Fibroblast of lung (primary cell): Measurements from ENCODE around the gene DHRS2. TPM values are rescaled to one million over a fixed set of nuclear protein-coding genes. Genes with fewer than 3 reads are reported as not detected.

Source experiments
- DNase-seq, 2 donors: peaks; one replicate each; pipeline versions ENCODE4 v3.0.0 to v3.0.0-alpha.2; 2010; ENCODE audit warnings: low read depth in 2 of 2
- H2AFZ ChIP-seq: 2 replicates; pipeline ENCODE4 v1.5.1; 2012; ENCODE audit warnings: low read length, control low read depth, inconsistent platforms
- H3K27ac ChIP-seq: 2 replicates; pipeline ENCODE4 v1.5.1; 2011; ENCODE audit warnings: low read length, control low read depth; ENCODE audit not compliant: insufficient read depth
- H3K27me3 ChIP-seq: 2 replicates; pipeline ENCODE4 v1.5.1; 2011; ENCODE audit warnings: mild to moderate bottlenecking, low read length; ENCODE audit not compliant: control insufficient read depth, insufficient read depth
- H3K36me3 ChIP-seq: 2 replicates; pipeline ENCODE4 v1.5.1; 2011; ENCODE audit warnings: low read length; ENCODE audit not compliant: control insufficient read depth, insufficient read depth
- H3K4me1 ChIP-seq: 2 replicates; pipeline ENCODE4 v1.5.1; 2011; ENCODE audit warnings: low read length; ENCODE audit not compliant: control insufficient read depth, insufficient read depth; ENCODE audit errors: extremely low read depth
- H3K4me2 ChIP-seq: 2 replicates; pipeline ENCODE4 v1.5.1; 2011; ENCODE audit warnings: low read length, control low read depth; ENCODE audit not compliant: insufficient read depth; ENCODE audit errors: extremely low read depth
- H3K4me3 ChIP-seq, 4 experiments: fragments of 200-600 bp in 1 of 4; sonication (generic) in 1 of 4; replicated peaks in 1 of 4; 2 replicates each; pipeline ENCODE4 v1.5.1; 2011 to 2016; ENCODE audit warnings: low read length in 4 of 4, low read depth in 3 of 4, mild to moderate bottlenecking in 3 of 4, control low read depth in 2 of 4, inconsistent platforms in 1 of 4, mixed read lengths in 1 of 4; ENCODE audit not compliant: insufficient read depth in 1 of 4; ENCODE audit errors: control extremely low read depth in 1 of 4
- H3K79me2 ChIP-seq: 2 replicates; pipeline ENCODE4 v1.5.1; 2012; ENCODE audit warnings: mild to moderate bottlenecking, low read length, inconsistent platforms; ENCODE audit not compliant: control insufficient read depth, insufficient read depth
- H3K9ac ChIP-seq: 2 replicates; pipeline ENCODE4 v1.5.1; 2011; ENCODE audit warnings: mild to moderate bottlenecking, low read length, control low read depth; ENCODE audit not compliant: insufficient read depth
- H3K9me3 ChIP-seq: 2 replicates; pipeline ENCODE4 v1.5.1; 2012; ENCODE audit warnings: low read depth, low read length; ENCODE audit not compliant: control insufficient read depth, insufficient read depth
- H4K20me1 ChIP-seq: 2 replicates; pipeline ENCODE4 v1.5.1; 2011; ENCODE audit warnings: low read length; ENCODE audit not compliant: control insufficient read depth, insufficient read depth; ENCODE audit errors: extremely low read depth
- CTCF ChIP-seq, 2 donors: IDR thresholded peaks in 1 of 2; conservative IDR thresholded peaks in 1 of 2; 1 replicate in 1 of 2; 2 replicates in 1 of 2; pipeline ENCODE4 v1.5.1; 2011 to 2012; ENCODE audit warnings: low read length in 2 of 2, control low read depth in 1 of 2, inconsistent platforms in 1 of 2, low read depth in 1 of 2, mild to moderate bottlenecking in 1 of 2
- EZH2 ChIP-seq: IDR thresholded peaks from 2 replicates; pipeline ENCODE4 v1.5.1; 2012; ENCODE audit warnings: low read length, control low read depth, mild to moderate bottlenecking; ENCODE audit errors: missing control alignments
- polyA plus RNA-seq, 2 donors: library from polyadenylated mRNA; depleted of rRNA in 1 of 2; stranded (reverse) in 1 of 2; unstranded in 1 of 2; fragments of >200 nt; gene quantifications; 2 replicates each; pipeline ENCODE4 v1.2.1, GENCODE V29; 2011 to 2012; ENCODE audit warnings: missing spikeins in 1 of 2
- total RNA-seq: library from RNA; depleted of rRNA; stranded (reverse); fragments of >200 nt; gene quantifications from 2 replicates; pipeline ENCODE4 v1.2.1, GENCODE V29; 2014

DHRS2 gene
- total and polyA plus RNA-seq, 2 donors (not counting 1 experiment from before 2014, with no cell fraction given) = 0.02 TPM; not detected in 1

- H3K9me3 ChIP-seq = no peaks in the 10 kb centered on the region
- no peak for DNase-seq
These were observed 12.2 kb upstream of the DHRS2 start for GRCh38 chr14:23623962-23624361.

GRCh38 chr14:23624830-23625404 is 11.2 kb upstream of the DHRS2 start:
- no peak overlapping the region for H3K27ac ChIP-seq
- no peaks in the 10 kb centered on the region for H3K9me3 ChIP-seq
- H4K20me1 ChIP-seq = no peaks in the 10 kb centered on the region
- no peaks in the 10 kb centered on the region for H3K36me3 ChIP-seq
- H3K79me2 ChIP-seq = no peaks in the 10 kb centered on the region
- no peaks in the 10 kb centered on the region for H3K27me3 ChIP-seq
- TF ChIP-seq EZH2 = no peak
- TF ChIP-seq CTCF (conservative IDR thresholded peaks at IDR 0.05 in 1 of 2, IDR thresholded peaks at IDR 0.05 in 1 of 2; ENCODE audit: low read depth in 1 of 2, low read length in 2 of 2) = no peak
- DNase-seq = no peak
- no peak overlapping the region for H3K9ac ChIP-seq
- H3K4me2 ChIP-seq = no peak overlapping the region
- no peak overlapping the region for H3K4me3 ChIP-seq
- H3K4me1 ChIP-seq = no peaks in the 10 kb centered on the region
- H2AFZ ChIP-seq = no peak overlapping the region

More at GRCh38 chr14:23623962-23624361, 12.2 kb upstream of the DHRS2 start:
- TF ChIP-seq CTCF (conservative IDR thresholded peaks at IDR 0.05 in 1 of 2, IDR thresholded peaks at IDR 0.05 in 1 of 2; ENCODE audit: low read depth in 1 of 2, low read length in 2 of 2) (no peak), EZH2 (no peak)
- no peak overlapping the region for H2AFZ ChIP-seq
- H3K27ac ChIP-seq = no peak overlapping the region
- H3K36me3 ChIP-seq = no peaks in the 10 kb centered on the region
- H3K9ac ChIP-seq = no peak overlapping the region
- no peaks in the 10 kb centered on the region for H3K27me3 ChIP-seq
- H4K20me1 ChIP-seq = no peaks in the 10 kb centered on the region
- H3K4me1 ChIP-seq = no peaks in the 10 kb centered on the region
- no peak overlapping the region for H3K4me3 ChIP-seq
- no peaks in the 10 kb centered on the region for H3K79me2 ChIP-seq
- no peak overlapping the region for H3K4me2 ChIP-seq

DNA sequence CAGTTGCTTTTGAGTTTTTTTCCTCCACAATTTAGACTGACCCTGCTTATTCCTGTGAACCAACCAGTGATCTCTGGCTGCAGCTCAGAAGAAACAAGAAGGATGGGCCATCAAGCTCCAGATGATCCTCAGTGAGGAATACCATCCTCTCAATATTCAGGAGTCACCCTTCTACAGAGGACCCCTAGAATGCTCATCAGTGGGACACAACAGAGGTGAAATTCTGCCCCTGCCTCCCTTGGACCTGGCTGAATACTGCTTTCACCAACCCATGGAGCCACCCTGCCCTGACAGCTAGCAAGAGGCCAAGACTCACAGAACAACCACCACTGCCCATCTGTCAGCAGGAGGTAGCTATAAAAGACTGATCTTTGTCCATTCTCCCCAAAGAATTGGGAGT is 9.2 kb upstream of the DHRS2 start:
- Histone ChIP-seq H4K20me1 (no peaks in the 10 kb centered on the region), H3K27ac (no peak overlapping the region), H3K9me3 (no peaks in the 10 kb centered on the region), H2AFZ (no peak overlapping the region), H3K36me3 (no peaks in the 10 kb centered on the region), H3K9ac (no peak overlapping the region), H3K4me1 (no peaks in the 10 kb centered on the region), H3K4me3 (no peak overlapping the region), H3K79me2 (no peaks in the 10 kb centered on the region), H3K27me3 (no peaks in the 10 kb centered on the region), H3K4me2 (no peak overlapping the region)
- TF ChIP-seq CTCF (conservative IDR thresholded peaks at IDR 0.05 in 1 of 2, IDR thresholded peaks at IDR 0.05 in 1 of 2; ENCODE audit: low read depth in 1 of 2, low read length in 2 of 2) (no peak), EZH2 (no peak)
- no peak for DNase-seq
